ENCODE data around the gene KCNAB2.

The KCNAB2 gene

GRCh38 chr1:6113745-6114144 lies 68.1 kb downstream of the KCNAB2 start:
- DNase-seq: no peak

GRCh38 chr1:6116137-6116536 lies 70.4 kb downstream of the KCNAB2 start:
- no peak for DNase-seq

GRCh38 chr1:6117064-6117463 lies 71.4 kb downstream of the KCNAB2 start:
- DNase-seq: no peak

GRCh38 chr1:6117624-6118023 lies 71.9 kb downstream of the KCNAB2 start:
- no peak for DNase-seq

- DNase-seq: no peak
Measured at GRCh38 chr1:6118415-6118814, 72.7 kb downstream of the KCNAB2 start.

- no peak for DNase-seq
Measured at GRCh38 chr1:6121021-6121421, 75.3 kb downstream of the KCNAB2 start.

GRCh38 chr1:6121651-6122370 lies 76.1 kb downstream of the KCNAB2 start:
- DNase-seq: no peak

- DNase-seq: peak in 1 of 2 donors; percentile 14
Measured at GRCh38 chr1:6123083-6123482, 77.4 kb downstream of the KCNAB2 start.

GRCh38 chr1:6123816-6124215 lies 78.1 kb downstream of the KCNAB2 start:
- DNase-seq: no peak

GRCh38 chr1:6124341-6124740 lies 78.7 kb downstream of the KCNAB2 start:
- DNase-seq: no peak

- no peak for DNase-seq
Measured at GRCh38 chr1:6124746-6125365, 79.2 kb downstream of the KCNAB2 start.

- DNase-seq: no peak
Measured at GRCh38 chr1:6125366-6125765, 79.7 kb downstream of the KCNAB2 start.

- DNase-seq: no peak
Measured at GRCh38 chr1:6126028-6126427, 80.3 kb downstream of the KCNAB2 start.

GRCh38 chr1:6126521-6127067 lies 80.9 kb downstream of the KCNAB2 start:
- no peak for DNase-seq

- DNase-seq: peak; percentile 76 to 78
Measured at GRCh38 chr1:6127587-6128163, 82.0 kb downstream of the KCNAB2 start.

- no peak for DNase-seq
Measured at GRCh38 chr1:6128276-6129081, 82.8 kb downstream of the KCNAB2 start.

GRCh38 chr1:6129313-6129712 lies 83.6 kb downstream of the KCNAB2 start:
- DNase-seq: no peak

GRCh38 chr1:6130036-6130435 lies 84.3 kb downstream of the KCNAB2 start:
- DNase-seq: no peak

- DNase-seq: no peak
Measured at GRCh38 chr1:6130596-6130995, 84.9 kb downstream of the KCNAB2 start.

GRCh38 chr1:6131561-6131960 lies 85.9 kb downstream of the KCNAB2 start:
- no peak for DNase-seq

GRCh38 chr1:6133146-6133895 lies 87.6 kb downstream of the KCNAB2 start:
- no peak for DNase-seq

GRCh38 chr1:6134206-6134605 lies 88.5 kb downstream of the KCNAB2 start:
- no peak for DNase-seq
